OCI-LY7 (cell line): ENCODE results near the gene MCCD1.

ENCODE experiments used
- EZH2phosphoT487 ChIP-seq: fragments of 200-600 bp; sonication (generic); IDR thresholded peaks from 2 replicates; pipeline ENCODE4 v1.6.1; 2018; ENCODE audit warnings: low read depth, borderline replicate concordance, mild to moderate bottlenecking, mixed run types, antibody characterized with exemption, low read length, moderate library complexity, mixed read lengths
- TF ChIP-seq, protein P1 (sequence below): fragments of 200-600 bp; sonication (generic); conservative IDR thresholded peaks from 2 replicates; pipeline ENCODE4 v1.5.1; 2014; ENCODE audit warnings: mild to moderate bottlenecking, antibody characterized with exemption, low read length, moderate library complexity, mixed read lengths

DNA sequence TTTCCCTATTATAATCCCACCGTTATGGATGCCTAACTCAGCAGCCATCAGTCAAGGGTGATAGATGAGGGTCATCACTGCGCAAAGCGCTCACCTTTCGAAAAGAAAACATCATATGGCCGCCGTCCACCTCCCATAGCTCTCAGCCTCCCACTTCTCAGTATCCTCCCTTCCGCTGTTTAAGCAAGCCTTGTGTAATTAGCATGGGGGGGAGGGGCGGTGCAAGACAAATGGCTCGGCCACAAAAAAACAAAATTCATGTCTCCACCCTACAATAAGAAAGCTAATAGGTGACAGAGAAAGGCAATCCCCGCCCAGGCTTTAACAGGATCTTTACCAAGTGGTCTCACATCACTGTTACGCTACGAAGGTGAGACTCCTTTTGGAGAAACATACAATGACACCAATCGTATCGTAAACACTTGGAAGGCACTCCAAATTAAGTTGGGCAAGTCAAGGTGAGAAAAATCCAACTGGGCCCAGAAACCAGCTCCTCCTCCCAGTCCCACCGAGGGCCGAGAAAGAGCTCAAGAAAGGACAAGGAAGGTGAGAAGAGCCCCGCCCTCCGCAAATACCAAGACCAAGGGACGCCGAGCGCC, 12.4 kb downstream of the MCCD1 start:
- TF ChIP-seq, protein P1, sequence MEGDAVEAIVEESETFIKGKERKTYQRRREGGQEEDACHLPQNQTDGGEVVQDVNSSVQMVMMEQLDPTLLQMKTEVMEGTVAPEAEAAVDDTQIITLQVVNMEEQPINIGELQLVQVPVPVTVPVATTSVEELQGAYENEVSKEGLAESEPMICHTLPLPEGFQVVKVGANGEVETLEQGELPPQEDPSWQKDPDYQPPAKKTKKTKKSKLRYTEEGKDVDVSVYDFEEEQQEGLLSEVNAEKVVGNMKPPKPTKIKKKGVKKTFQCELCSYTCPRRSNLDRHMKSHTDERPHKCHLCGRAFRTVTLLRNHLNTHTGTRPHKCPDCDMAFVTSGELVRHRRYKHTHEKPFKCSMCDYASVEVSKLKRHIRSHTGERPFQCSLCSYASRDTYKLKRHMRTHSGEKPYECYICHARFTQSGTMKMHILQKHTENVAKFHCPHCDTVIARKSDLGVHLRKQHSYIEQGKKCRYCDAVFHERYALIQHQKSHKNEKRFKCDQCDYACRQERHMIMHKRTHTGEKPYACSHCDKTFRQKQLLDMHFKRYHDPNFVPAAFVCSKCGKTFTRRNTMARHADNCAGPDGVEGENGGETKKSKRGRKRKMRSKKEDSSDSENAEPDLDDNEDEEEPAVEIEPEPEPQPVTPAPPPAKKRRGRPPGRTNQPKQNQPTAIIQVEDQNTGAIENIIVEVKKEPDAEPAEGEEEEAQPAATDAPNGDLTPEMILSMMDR = no peak
- TF ChIP-seq EZH2phosphoT487 = no peak
